Suprapubic skin (tissue), 4 donors: ENCODE data around the gene AARSD1.

Source experiments
- EP300 ChIP-seq: sonication (generic); formaldehyde crosslinking; IDR thresholded peaks from one replicate; pipeline ENCODE4 v1.6.1; 2017; ENCODE audit warnings: antibody characterized with exemption
- POLR2AphosphoS5 ChIP-seq, 3 donors: sonication (generic); formaldehyde crosslinking; IDR thresholded peaks; one replicate each; pipeline ENCODE4 v1.6.1; 2017; ENCODE audit warnings: antibody characterized with exemption in 3 of 3
- TF ChIP-seq, protein P1 (sequence below), 2 donors: fragments of 200-600 bp in 1 of 2; fragments of 450-650 bp in 1 of 2; sonication (generic) in 1 of 2; IDR thresholded peaks; one replicate each; pipeline ENCODE4 v1.5.1; 2016 to 2019; ENCODE audit warnings: antibody characterized with exemption in 2 of 2, mild to moderate bottlenecking in 1 of 2, moderate library complexity in 1 of 2

DNA sequence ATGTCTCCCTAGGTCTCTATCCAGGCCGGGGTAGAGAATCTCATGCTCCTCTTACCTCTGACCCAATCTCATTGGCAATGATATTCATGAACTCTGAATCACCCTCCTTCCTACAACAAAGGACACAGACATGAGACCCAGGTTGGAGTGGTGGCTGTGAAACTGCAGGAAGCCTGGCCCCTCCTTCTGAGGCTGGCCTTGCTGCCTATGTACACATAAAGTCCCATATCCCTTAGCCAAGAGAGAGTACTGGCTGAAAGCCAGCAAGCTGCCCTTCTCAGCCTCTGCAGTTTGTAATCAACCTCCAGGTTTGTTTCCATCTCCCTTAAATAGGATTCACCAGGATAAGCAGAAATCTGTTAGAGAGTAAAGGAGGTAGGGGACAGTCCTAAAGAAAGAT, 10.6 kb downstream of the AARSD1 start:
- no peak for TF ChIP-seq EP300
- TF ChIP-seq, protein P1, sequence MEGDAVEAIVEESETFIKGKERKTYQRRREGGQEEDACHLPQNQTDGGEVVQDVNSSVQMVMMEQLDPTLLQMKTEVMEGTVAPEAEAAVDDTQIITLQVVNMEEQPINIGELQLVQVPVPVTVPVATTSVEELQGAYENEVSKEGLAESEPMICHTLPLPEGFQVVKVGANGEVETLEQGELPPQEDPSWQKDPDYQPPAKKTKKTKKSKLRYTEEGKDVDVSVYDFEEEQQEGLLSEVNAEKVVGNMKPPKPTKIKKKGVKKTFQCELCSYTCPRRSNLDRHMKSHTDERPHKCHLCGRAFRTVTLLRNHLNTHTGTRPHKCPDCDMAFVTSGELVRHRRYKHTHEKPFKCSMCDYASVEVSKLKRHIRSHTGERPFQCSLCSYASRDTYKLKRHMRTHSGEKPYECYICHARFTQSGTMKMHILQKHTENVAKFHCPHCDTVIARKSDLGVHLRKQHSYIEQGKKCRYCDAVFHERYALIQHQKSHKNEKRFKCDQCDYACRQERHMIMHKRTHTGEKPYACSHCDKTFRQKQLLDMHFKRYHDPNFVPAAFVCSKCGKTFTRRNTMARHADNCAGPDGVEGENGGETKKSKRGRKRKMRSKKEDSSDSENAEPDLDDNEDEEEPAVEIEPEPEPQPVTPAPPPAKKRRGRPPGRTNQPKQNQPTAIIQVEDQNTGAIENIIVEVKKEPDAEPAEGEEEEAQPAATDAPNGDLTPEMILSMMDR (IDR thresholded peaks at IDR 0.05), result no peak
- no peak for TF ChIP-seq POLR2AphosphoS5 (IDR thresholded peaks at IDR 0.05)
